Neural cell (in vitro differentiated cells): ENCODE data around the gene FAAP24.

ENCODE experiments used
- MXI1 ChIP-seq: fragments of 450-650 bp; conservative IDR thresholded peaks from 2 replicates; pipeline ENCODE4 v1.6.1; 2014; ENCODE audit warnings: antibody characterized with exemption, mild to moderate bottlenecking; ENCODE audit not compliant: poor library complexity, severe bottlenecking
- RAD21 ChIP-seq: fragments of 450-650 bp; conservative IDR thresholded peaks from 2 replicates; pipeline ENCODE4 v1.6.1; 2014; ENCODE audit warnings: antibody characterized with exemption, mild to moderate bottlenecking, moderate library complexity
- TAF1 ChIP-seq: IDR thresholded peaks from 2 replicates; pipeline ENCODE4 v1.6.1; 2012; ENCODE audit warnings: low read depth
- TF ChIP-seq, protein P1 (sequence below): fragments of 450-650 bp; IDR thresholded peaks from 2 replicates; pipeline ENCODE4 v1.5.1; 2014; ENCODE audit warnings: antibody characterized with exemption, mild to moderate bottlenecking, moderate library complexity; ENCODE audit not compliant: poor library complexity, severe bottlenecking

DNA sequence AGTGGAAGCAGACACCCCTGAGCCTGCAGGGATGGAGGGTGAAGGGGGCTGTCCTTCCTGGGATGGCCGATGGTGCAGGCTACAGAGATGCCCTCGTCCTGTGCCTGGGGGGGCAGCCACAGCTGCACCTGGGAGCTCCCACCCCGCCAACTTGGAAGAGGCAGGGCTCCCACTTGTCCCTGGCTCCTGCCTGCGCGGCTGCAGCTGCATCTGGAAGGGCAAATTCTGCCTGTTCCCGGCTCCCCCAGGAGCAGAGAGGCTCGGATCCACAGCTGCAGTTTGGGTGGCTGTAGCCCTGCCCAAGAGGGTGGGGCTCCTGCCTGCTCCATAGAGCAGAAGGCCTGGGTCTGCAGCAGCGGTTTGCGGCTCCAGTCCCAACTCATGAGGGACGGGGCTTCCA lies 2.5 kb upstream of the FAAP24 start:
- TF ChIP-seq TAF1 (no peak), MXI1 (no peak), RAD21 (no peak)
- TF ChIP-seq, protein P1, sequence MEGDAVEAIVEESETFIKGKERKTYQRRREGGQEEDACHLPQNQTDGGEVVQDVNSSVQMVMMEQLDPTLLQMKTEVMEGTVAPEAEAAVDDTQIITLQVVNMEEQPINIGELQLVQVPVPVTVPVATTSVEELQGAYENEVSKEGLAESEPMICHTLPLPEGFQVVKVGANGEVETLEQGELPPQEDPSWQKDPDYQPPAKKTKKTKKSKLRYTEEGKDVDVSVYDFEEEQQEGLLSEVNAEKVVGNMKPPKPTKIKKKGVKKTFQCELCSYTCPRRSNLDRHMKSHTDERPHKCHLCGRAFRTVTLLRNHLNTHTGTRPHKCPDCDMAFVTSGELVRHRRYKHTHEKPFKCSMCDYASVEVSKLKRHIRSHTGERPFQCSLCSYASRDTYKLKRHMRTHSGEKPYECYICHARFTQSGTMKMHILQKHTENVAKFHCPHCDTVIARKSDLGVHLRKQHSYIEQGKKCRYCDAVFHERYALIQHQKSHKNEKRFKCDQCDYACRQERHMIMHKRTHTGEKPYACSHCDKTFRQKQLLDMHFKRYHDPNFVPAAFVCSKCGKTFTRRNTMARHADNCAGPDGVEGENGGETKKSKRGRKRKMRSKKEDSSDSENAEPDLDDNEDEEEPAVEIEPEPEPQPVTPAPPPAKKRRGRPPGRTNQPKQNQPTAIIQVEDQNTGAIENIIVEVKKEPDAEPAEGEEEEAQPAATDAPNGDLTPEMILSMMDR: no peak
